GM19324 (cell line): ENCODE data around the gene ROR2.

Source experiments
- ATAC-seq: cut with Tn5 transposase; IDR thresholded peaks from one replicate; pipeline ENCODE4 v1.9.1; 2021; ENCODE audit warnings: mild to moderate bottlenecking, moderate library complexity; ENCODE audit not compliant: unreplicated experiment, low FRiP score

The ROR2 gene

DNA sequence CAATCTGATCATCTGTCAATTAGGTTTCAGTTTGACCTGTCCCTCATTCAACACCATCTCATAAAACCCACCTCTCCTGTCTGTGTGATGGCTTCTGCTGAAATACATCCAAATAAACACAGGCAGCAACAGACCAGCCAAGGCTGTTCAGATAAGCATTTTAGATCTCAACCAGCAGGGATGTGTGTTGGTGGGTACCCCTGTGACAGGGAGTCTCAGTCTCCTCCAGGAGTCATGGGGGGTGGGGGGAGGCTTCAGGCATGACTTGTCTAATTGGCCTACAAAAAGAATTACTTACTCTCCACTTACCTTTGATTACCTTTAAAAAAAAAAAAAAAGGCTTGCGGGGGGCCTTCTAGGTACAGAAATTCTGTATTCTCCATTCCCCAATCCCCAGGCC, 65.9 kb downstream of the ROR2 start:
- no peak for ATAC-seq

DNA sequence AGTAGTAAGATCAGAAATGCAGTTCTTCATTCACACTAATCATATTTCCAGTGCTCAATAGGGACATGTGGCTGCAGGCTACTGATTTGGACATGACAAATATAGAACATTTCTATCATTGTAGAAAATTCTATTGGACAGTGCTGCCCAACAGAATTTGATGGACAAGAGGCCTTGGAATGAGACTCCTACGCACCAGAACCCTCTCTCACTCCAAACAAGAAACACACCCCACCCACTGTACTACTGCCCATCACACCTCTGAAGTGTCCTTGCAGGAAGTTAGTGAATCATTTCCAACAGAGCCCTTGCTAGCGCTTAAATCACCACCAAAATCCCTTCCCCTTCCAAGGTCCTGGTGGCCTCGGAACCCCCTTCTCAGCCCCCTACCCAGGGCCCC, 66.5 kb downstream of the ROR2 start:
- no peak for ATAC-seq

DNA sequence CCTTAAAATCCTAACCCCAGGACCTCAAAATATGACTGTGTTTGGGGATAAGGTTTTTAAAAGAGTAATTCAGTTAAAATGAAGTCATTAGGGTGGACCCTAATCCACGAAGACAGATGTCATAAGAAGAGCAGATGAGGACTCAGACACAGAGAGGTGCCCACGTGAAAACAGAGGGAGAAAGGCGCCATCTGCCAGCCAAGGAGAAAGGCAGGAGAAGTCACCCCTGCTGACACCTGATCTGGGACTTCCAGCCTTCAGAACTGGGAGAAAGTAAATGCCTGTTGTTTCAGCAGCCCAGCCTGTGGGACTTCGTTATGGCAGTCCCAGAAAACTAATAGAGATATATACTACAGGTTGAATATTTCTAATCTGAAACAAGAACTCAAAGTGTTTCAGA, 67.4 kb downstream of the ROR2 start:
- no peak for ATAC-seq

DNA sequence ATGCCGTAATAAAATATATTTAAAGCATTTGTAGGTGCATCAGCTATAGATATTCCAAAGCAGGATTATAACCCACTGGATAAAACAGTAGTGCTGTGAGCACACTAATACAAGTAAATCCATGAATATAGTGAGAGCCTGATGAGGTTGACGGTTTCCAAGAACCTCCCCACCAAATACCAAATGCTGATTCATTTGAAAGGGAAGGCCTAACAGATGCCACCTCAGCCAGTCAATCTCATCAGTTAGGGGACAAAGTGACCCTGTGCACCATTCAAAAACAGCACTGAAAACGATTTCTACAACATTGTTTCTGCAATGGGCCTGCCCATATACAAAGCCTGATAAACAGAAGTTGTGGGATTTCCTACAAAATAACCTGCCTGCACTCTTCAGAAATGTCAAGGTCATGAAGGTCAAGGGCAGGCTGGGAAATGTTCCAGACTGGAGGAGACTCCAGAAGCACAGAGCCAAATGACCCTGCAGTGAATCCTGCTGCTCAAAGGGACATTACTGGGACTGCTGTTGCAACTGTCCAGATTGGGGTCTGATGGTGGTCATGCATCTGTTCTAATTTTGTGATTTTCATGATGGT, 69.6 kb downstream of the ROR2 start:
- no peak for ATAC-seq

DNA sequence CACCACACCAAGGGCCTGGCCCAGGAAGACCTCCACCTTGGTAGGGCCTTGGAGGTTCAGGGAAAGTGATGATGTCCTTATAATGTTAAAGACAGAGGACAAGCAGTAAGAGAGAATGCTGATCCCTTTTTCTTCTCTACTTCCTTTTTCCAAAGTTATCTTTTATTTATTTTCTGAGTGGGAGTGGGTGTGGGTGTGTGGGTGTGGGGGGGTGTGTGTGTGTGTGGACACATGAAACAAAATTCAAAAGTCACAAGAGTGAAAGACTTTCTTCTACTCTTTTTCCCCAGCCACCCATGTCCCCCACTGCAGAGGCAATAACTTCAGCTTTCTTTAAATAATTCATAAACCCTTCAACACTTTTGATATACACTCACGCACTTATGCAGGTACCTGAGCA, 70.8 kb downstream of the ROR2 start:
- ATAC-seq, result no peak

DNA sequence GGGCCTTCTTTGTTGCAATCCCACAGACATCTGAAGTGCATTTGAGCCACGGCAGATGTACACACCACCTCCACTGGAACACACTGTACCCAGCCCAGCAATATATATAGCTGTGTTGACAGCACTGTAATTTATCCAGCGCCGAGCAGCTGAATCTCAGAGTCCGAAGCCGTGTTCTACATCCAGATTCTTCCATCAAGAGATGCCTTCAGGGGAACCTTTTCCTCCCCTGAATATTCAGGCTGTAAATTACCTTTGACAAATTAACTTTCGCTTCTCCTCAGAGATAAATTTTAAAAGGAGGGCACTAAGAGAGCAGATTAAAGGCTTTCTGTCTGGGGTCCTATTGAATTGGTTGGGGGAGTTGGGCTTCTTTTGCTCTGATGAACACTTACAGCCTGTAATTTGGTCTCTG, 76.4 kb downstream of the ROR2 start:
- no peak for ATAC-seq

DNA sequence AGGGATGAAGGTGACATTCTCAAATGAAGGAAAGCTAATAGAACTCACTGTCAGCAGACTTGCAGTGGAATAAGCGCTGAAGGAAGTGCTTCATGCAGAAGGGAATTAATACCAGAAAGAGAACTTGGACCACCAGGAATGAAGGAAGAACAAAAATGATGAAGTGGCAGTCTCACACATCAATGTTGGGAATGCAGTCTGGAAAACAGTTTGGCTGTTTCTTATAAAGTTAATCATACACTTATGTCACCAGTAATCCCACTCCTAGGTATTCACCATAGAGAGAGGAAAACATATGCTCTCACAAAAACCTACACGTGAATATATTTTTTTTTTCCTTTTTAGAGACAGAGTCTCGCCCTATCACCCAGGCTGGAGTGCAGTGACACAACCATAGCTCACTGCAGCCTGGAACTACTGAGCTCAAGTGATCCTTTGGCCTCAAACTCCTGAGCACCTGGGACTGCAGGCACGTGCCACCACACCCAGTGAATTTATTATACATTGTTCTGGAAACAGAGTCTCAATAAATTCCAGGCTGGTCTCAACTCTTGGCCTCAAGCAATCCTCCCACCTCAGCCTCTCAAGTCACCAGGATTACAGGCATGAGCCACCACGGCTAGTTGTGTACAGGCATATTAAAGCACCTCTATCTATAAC, 81.2 kb downstream of the ROR2 start:
- ATAC-seq, result no peak

DNA sequence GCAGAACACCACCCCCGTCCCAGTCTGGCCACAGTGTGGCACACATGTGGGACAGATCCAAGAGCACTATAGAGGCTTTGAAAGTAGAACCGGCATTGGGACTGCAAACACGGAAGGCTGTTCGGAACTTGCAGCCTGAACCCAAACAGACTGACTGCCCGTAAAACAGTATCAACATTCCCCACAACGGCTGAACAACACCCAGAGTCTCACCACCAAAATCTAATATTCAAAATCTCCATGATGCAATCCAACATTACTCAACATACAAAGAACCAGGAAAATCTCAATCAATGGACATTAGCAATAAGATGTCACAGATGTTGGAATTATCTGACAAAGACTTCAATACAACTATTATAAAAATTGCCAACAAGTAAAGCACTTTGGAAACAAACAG, 82.3 kb downstream of the ROR2 start:
- ATAC-seq, result no peak

DNA sequence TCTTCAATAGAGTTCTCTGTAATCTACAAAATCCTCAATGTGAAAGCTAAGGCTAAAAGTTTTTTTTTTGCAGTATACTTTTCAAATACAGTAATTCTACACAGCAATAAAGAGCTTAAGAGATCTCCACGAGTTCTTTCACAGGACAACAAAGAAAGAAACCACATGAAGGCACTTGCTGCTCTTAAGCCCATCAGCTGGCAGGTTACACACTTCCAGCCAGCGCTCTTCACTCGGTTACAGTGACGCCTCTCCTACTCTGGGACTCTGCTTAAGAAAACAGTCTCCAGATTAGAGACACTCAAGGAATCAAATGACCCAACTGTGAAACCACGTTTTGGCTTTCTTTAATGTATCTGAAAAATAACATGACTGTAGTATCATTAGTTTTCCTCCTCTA, 85.0 kb downstream of the ROR2 start:
- no peak for ATAC-seq

DNA sequence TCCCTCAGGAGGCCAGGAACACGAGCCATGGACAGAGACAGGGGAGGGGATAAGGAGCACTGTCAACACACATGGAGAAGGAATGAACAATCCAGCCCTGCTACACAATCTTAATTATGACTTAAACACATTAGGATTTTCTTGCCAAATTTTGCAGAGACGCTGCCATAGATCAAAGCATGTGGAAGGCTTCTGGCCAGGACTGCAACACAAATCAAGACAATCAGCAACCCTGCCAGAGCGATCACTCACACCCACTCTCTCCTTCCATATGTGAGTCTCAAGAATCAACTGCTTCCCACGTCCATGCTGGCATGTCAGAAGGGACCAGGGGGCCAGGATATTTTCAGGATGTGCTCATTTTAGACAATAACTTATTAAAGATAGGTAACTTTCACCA, 85.6 kb downstream of the ROR2 start:
- ATAC-seq, result no peak

DNA sequence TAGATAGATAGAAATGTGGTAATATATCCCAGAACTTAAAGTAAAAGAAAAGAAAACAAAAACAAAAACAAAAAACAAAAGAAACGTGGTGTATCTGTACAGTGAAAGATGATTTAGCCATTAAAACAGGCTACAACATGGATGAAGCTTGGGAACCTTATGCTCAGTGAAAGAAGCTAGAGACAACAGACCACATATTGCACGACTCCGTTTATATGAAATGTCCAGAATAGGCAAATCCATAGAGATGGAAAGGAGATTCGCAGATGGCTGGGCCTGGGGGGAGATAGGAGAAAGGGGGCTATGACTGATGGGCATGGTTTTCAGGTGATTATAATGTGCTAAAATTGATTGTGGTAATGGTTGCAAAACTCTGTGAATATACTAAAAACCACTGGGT, 86.6 kb downstream of the ROR2 start:
- no peak for ATAC-seq

DNA sequence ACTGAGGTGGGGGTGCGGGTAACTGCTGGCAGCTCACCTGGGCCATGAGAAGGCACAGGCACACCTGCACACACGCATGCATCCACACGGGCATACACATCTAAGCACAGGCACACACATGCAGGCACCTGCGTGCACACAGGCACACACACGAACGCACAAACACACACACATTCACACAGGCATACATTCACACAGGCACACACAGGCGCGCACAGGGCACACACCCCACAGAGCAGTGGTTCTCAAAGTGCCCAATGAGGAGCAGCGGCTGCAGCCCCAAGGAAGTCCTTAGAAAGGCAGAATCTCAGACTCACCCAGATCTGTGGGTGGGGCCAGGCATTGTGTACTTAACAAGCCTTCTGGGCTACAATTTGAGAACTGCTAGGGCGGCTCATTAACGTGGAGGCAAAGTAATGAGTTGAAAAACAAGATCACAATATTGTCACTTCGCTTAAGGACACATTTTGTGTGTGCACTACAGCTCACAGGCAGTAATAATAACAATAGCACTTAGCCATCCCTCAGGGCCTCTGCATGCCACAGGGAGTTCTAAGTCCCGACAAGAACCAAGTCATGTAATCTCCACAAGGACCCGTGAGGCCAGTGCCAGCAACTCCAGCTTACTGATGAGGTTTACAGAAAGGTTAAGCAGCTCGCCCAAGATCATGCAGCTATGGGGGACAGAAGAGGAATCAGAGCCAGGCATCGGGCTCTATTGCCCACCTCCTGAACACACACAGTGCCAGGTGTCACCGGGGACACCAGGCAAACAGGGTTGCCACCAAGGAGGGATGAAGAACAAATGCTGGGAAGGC, 91.6 kb downstream of the ROR2 start:
- no peak for ATAC-seq

DNA sequence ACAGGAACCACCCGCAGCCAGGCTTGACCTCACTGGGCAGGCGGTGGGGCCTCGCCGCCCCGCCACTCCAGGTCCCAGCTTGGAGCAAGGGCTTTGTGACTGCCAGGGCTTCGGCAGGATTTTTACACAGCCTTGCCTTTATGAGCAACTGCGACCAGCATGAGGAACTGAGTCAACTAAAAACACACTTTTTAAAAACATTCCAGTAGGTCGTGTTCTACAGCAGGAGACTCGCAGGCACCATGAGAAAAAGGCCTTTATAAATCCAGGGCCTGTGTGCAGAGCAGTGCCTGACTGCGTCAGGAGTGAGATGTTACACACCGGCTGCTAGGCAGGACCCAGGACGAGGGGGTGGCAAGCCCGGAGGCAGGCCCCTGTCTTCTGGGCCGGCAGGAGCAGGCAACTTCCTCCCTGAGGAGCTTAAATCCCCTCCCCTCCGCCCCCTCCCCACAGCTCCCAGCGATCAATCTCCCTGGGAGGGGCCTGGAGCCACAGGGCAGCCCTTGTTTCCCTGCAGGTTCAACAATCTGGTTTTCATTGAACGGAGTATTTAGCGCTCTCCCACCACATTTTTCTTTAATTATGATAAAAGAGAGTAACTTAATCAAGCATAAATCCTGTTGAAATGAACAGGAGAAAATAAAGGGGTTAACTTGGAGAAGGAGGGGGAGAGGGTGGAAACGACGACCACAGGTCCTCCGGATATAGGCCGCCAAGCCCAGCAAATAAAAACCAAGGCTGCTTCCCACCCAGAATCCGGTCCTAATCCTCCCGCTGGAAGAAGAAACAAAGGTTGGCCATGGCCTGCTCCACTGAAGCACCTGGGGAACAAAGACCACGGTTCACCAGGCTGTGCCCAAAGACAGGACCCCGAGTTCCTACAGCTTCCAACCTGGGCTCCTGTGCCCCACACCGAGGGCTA, 92.5 kb downstream of the ROR2 start:
- ATAC-seq, result no peak

DNA sequence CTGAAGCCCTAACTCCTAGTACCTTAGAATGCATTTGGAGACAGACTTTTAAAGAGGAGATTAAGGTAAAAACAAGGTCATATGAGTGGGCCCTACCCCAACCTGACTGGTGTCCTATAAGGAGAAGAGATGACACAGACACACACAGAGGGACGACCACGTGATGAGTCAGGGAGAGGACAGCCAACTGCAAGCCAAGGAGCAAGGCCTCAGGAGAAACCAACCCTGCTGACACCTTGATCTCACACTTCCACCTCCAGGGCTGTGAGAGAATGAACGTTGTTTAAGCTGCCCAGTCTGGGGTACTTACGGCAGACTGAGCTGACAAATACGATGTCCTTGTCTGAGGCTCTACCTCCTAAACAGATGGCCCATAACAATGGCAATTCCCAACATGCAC, 93.6 kb downstream of the ROR2 start:
- ATAC-seq, result no peak

DNA sequence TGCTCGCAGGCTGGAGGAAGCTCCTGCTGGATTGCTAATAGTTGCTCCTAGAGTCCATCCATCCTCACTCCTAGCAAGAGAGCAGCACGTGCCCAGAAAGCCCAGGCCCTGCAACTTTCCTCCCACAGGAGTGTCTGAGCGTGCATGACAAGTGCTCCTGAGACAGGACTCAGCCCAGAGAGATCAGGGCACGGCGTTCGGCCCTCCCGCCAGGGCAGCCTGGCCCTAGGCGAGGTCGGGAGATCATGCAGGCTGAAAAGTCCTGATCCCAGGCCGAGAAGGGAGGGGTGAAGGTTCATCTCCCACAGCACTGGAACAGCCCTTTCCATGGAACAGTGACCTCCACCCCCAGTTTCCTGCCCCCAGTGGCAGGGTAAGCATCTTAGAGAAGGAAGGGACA, 94.8 kb downstream of the ROR2 start:
- ATAC-seq, result no peak

DNA sequence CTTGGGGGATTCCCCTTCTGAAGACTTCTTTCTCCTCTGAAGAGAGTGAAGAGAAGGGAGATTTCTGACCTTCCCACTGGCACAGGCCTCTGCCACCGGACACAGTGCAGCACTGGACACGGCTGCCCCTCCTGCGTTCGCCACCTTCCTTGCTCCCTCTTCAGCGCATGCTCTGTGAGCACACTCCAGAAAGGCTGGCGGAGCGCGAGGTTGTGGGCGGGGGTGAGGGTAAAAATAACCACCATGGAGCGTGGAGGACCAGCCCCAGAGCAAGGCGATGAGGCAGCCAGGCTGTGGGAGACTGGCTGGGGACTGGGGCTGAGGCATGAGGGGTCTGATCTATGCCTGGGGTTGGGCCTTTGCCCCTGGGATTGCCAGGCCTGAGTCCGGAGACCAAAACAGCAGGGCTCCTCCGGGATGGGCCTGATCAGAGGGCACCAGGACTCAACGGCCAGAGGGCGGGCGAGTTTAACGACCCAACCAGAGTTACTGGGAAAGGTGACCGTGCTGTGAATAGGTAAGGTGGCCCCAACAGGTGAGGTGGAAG, 97.2 kb downstream of the ROR2 start:
- ATAC-seq, result no peak

DNA sequence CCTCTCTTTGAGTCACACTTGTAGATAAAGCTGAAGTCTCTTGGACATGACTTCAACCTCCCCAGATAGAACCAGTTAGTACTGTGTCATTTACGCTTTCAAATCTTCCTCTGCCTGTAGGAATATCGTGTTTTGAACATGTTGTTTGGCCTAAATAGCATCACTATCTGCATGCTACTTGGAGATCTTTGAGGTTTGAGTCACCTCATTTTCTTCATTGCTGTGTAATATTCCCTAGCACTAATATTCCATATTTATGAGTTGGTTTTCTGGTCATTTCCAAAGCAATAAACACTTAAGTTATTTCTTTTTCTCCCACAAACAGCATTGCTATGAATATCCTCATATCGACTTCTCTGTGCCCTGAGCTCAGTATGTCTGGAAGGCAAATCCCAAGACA, 100.3 kb downstream of the ROR2 start:
- ATAC-seq, result no peak

DNA sequence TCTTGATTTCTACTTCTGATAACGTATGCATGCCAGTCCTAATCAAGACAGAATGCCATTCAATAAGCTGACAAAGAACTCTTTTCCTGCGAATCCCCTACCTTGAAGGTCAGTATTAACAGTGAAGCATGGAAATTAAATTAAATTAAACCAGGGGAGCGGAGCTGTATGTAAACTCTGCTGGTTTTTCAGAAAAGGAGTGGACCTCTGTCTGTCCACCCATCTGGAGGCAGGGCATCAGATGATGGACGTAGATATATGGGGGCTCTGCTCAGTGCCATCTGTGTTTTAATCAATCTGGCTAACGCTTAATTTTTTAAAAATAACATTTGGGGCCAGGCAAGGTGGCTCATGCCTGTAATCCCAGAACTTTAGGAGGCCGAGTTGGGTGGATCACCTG, 101.9 kb downstream of the ROR2 start:
- ATAC-seq, result no peak

DNA sequence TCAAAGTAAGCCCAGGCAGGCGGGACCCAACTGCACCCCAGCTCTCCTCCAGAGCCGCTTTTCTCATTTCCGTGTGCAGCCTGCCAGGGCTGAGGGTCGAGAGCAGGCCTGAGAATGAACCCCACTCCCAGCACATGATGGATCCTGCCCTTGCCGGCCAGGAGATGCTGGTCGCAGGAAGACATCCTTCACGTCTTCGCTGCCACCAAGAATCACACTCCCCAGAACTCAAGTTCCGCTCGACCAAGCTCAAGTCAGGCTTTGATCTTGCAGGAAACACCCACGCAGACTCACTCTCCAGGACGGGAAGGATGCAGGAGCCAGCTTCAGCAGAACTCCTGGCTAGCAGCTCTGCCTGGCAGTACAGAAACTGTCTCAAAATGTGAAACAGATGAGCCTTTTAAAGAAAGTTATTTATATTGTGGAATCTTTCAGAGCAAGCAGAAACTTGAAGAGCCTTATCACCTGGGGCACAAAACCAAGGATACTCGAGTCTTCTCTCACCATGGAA, 102.4 kb downstream of the ROR2 start:
- no peak for ATAC-seq

DNA sequence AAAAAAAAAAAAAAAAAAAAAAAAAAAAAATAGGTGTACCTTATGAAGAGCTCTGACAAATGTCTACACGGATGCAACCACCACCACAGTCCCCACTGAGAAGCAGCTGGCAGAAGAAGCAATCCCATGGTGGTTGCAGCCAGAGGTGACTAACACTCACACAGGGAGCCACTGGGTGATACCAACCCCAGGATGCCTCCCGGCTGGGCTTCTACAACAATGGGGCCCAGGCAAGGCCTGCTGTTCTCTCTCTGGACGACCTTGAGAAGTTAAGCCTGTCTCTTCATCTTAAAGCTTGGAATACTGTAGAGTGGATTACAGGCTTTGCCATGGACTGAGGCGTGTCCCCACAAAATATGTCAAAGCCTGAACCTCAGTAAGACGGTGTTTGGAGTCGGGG, 104.1 kb downstream of the ROR2 start:
- no peak for ATAC-seq
